LNCaP clone FGC (cell line): ENCODE results near the gene SNX24.
"Not testable (repeated sequence)": the region's sequence is repeated elsewhere in the genome, so short reads cannot be mapped to it uniquely, and the experiment has no call there.

Experiments
- DNase-seq: peaks from one replicate; pipeline ENCODE4 v3.0.0-alpha.2; 2011; ENCODE audit warnings: low read depth
- H3K4me3 ChIP-seq: 2 replicates; pipeline ENCODE4 v1.5.1; 2011; ENCODE audit warnings: mild to moderate bottlenecking, low read depth, low read length, control low read depth
- CTCF ChIP-seq: IDR thresholded peaks from 2 replicates; pipeline ENCODE4 v1.5.1; 2012; ENCODE audit warnings: mild to moderate bottlenecking; ENCODE audit not compliant: control insufficient read depth, insufficient read depth; ENCODE audit errors: extremely low read depth

Gene SNX24

GRCh38 chr5:122967625-122968024 lies 122.2 kb downstream of the SNX24 start:
- H3K4me3 ChIP-seq, result no peak overlapping the region
- TF ChIP-seq CTCF, result no peak
- no peak for DNase-seq

GRCh38 chr5:122968056-122968455 lies 122.6 kb downstream of the SNX24 start:
- DNase-seq, H3K4me3 ChIP-seq: not testable (repeated sequence)

GRCh38 chr5:122971333-122971732 lies 125.9 kb downstream of the SNX24 start:
- H3K4me3 ChIP-seq, result no peak overlapping the region
- DNase-seq, result no peak
- TF ChIP-seq CTCF, result no peak

GRCh38 chr5:122972877-122973276 lies 127.5 kb downstream of the SNX24 start:
- no peak for TF ChIP-seq CTCF
- no peak for DNase-seq
- no peak overlapping the region for H3K4me3 ChIP-seq

GRCh38 chr5:122973759-122974158 lies 128.3 kb downstream of the SNX24 start:
- H3K4me3 ChIP-seq, DNase-seq: not testable (repeated sequence)

GRCh38 chr5:122974251-122974650 lies 128.8 kb downstream of the SNX24 start:
- not testable (repeated sequence) for DNase-seq, H3K4me3 ChIP-seq

- no peak overlapping the region for H3K4me3 ChIP-seq
- DNase-seq, result no peak
- TF ChIP-seq CTCF, result no peak
Measured at GRCh38 chr5:122977319-122977718, 131.9 kb downstream of the SNX24 start.

GRCh38 chr5:122978068-122978467 lies 132.7 kb downstream of the SNX24 start:
- no peak for TF ChIP-seq CTCF
- no peak for DNase-seq
- H3K4me3 ChIP-seq, result no peak overlapping the region

GRCh38 chr5:122978644-122979297 lies 133.4 kb downstream of the SNX24 start:
- H3K4me3 ChIP-seq, result no peak overlapping the region
- DNase-seq, result no peak
- no peak for TF ChIP-seq CTCF
